Heart left ventricle (tissue), 16 donors: ENCODE data around the gene HSD17B14. TPM values are rescaled to one million over a fixed set of nuclear protein-coding genes. Genes with fewer than 3 reads are reported as not detected.

Experiments
- ATAC-seq, 4 donors: fragments of 200-7000 bp; cut with Tn5 transposase; one replicate each; pipeline ENCODE4 v1.9.1; 2020 to 2022; ENCODE audit warnings: moderate library complexity in 4 of 4, mild to moderate bottlenecking in 3 of 4, moderate number of reproducible peaks in 1 of 4
- DNase-seq, 5 donors: peaks; one replicate each; pipeline ENCODE4 v3.0.0-alpha.2; 2020
- H3K27ac ChIP-seq, 12 donors: fragments of 200-600 bp; sonication (generic) in 4 of 12; one replicate each; pipeline versions ENCODE4 v1.5.0 to v1.8.0; 2016 to 2022; ENCODE audit warnings: mild to moderate bottlenecking in 2 of 12
- H3K27me3 ChIP-seq, 9 donors: fragments of 200-600 bp; sonication (generic) in 2 of 9; one replicate each; pipeline versions ENCODE4 v1.5.1 to v1.8.0; 2016 to 2022; ENCODE audit warnings: mild to moderate bottlenecking in 3 of 9
- H3K36me3 ChIP-seq, 9 donors: fragments of 200-600 bp; sonication (generic) in 2 of 9; one replicate each; pipeline versions ENCODE4 v1.5.0 to v1.8.0; 2018 to 2022; ENCODE audit warnings: mild to moderate bottlenecking in 2 of 9
- H3K4me1 ChIP-seq, 12 donors: fragments of 200-600 bp; sonication (generic) in 4 of 12; one replicate each; pipeline versions ENCODE4 v1.5.0 to v1.8.0; 2016 to 2022; ENCODE audit warnings: mild to moderate bottlenecking in 3 of 12
- H3K4me3 ChIP-seq, 12 donors: fragments of 200-600 bp; sonication (generic) in 4 of 12; one replicate each; pipeline versions ENCODE4 v1.5.0 to v1.8.0; 2017 to 2022; ENCODE audit warnings: mild to moderate bottlenecking in 9 of 12, moderate library complexity in 4 of 12
- H3K9me3 ChIP-seq, 12 donors: fragments of 200-600 bp; sonication (generic) in 4 of 12; one replicate each; pipeline versions ENCODE4 v1.5.0 to v1.8.0; 2016 to 2022; ENCODE audit warnings: mild to moderate bottlenecking in 1 of 12
- POLR2A ChIP-seq, 2 donors: fragments of 450-650 bp; IDR thresholded peaks; one replicate each; pipeline ENCODE4 v1.6.1; 2017; ENCODE audit warnings: antibody characterized with exemption in 2 of 2, mild to moderate bottlenecking in 2 of 2, moderate library complexity in 2 of 2
- WGBS, 4 donors: extraction: QIAGEN DNeasy Blood & Tissue Kit in 2 of 4; methylation state at CpG; one replicate each; pipeline versions ENCODE4 v1.1.5 to v1.1.7; 2013 to 2018; 5-methylcytosine and 5-hydroxymethylcytosine counted together
- intact Hi-C, 10 donors: fragments of 100-400 bp; cut with DNase I; formaldehyde crosslinking; loops; one replicate each; pipeline versions ENCODE4 v1.11.1 to v1.14.2; 2022
- polyA plus RNA-seq, 2 donors: library from polyadenylated mRNA; stranded (reverse); fragments of 200-250 nt; gene quantifications; one replicate each; pipeline ENCODE4 v1.2.3, GENCODE V29; 2013
- total RNA-seq, 9 donors: library from RNA; depleted of rRNA in 2 of 9; stranded (reverse); fragments of >200 nt in 2 of 9; fragmentation: NEBNext Ultra II Directional in 3 of 9; extraction: Animal tissue kit (Norgen Biotek cat#: 25700) in 3 of 9; gene quantifications; one replicate each; pipeline versions ENCODE4 v1.1.0 to v1.2.4, GENCODE V29; 2016 to 2023
- TF ChIP-seq, protein P1 (sequence below), 12 donors: fragments of 200-600 bp; sonication (generic) in 4 of 12; IDR thresholded peaks; one replicate each; pipeline versions ENCODE4 v1.5.0 to v1.8.0; 2018 to 2022; ENCODE audit warnings: antibody characterized with exemption in 12 of 12, mild to moderate bottlenecking in 5 of 12
- donor health status: ischemic (EF 13 %, LVEDD 7.1; RV severe dilation, severe dysfunction).
- donor health status: healthy with polysubstance abuse.
- donor health status: DM: no; HTN: yes; CAD: no.
- donor health status: DM: no; HTN: no; CAD: no.
- donor health status: ischemic (EF 25% LVEDD 6.9; RV normal size, moderate dysfunction).
- donor health status: ischemic (EF 25% LVEDD 5.7; RV mildly dilated, moderate dysfunction).
- donor health status: healthy.
- donor health status: DM: yes; HTN: yes; CAD: no.
- donor health status: ischemic (EF 35%, LVEDD 5.7; RV mildly dilated, moderate dysfunction).
- donor health status: nonischemic (EF 11% LVEDD 7.7; RV severe dilation, severe dysfunction).
- donor health status: DM: yes; HTN: yes; CAD: no.
- donor health status: PGD.
- donor health status: ischemic (EF 29% LVEDD 5.4; RV normal size, mild dysfunction).
- donor health status: nonischemic (EF 23%, LVEDD 6.1; RV moderate dilation, normal function).

HSD17B14 gene
- total and polyA plus RNA-seq, 11 donors, result 1.2 to 5.4 (median 2.7) TPM; not detected in 1

DNA sequence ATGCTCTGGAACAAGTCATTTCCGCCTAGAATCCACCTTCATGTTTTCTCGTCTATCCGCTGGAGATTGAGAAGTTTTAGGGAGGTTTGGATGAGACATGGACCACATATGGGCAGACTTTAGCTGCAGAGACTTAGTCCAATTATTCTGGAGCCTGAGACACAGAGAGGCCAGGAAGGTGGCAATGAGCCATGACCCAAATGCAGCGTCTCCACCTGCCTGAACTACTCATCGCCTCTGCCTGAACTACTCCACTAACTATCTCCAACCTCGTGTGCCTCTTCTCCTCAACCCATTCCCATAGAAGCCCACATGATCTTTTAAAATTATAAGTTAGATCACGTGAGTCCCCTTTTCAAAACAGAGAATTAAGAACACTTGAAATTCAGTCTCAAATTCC is 26.5 kb upstream of the HSD17B14 start:
- no peak overlapping the region for H3K27ac ChIP-seq
- H3K36me3 ChIP-seq, result peaks cover 0 to 14% (median 0%) of the 10 kb centered on the region in 9 donors
- ATAC-seq (no peak), DNase-seq (no peak)
- H3K9me3 ChIP-seq, result no peaks in the 10 kb centered on the region
- no peaks in the 10 kb centered on the region for H3K27me3 ChIP-seq
- intact Hi-C loops, result no loop called here
- TF ChIP-seq POLR2A (IDR thresholded peaks at IDR 0.05), result no peak
- TF ChIP-seq, protein P1, sequence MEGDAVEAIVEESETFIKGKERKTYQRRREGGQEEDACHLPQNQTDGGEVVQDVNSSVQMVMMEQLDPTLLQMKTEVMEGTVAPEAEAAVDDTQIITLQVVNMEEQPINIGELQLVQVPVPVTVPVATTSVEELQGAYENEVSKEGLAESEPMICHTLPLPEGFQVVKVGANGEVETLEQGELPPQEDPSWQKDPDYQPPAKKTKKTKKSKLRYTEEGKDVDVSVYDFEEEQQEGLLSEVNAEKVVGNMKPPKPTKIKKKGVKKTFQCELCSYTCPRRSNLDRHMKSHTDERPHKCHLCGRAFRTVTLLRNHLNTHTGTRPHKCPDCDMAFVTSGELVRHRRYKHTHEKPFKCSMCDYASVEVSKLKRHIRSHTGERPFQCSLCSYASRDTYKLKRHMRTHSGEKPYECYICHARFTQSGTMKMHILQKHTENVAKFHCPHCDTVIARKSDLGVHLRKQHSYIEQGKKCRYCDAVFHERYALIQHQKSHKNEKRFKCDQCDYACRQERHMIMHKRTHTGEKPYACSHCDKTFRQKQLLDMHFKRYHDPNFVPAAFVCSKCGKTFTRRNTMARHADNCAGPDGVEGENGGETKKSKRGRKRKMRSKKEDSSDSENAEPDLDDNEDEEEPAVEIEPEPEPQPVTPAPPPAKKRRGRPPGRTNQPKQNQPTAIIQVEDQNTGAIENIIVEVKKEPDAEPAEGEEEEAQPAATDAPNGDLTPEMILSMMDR (IDR thresholded peaks at IDR 0.05), result no peak
- no peak overlapping the region for H3K4me3 ChIP-seq
- peaks cover 0 to 20% (median 6%) of the 10 kb centered on the region in 12 donors for H3K4me1 ChIP-seq
- WGBS, 4 donors, result 66 to 77% (median 72%) methylated on average over 7 of the region's 7 CpGs

DNA sequence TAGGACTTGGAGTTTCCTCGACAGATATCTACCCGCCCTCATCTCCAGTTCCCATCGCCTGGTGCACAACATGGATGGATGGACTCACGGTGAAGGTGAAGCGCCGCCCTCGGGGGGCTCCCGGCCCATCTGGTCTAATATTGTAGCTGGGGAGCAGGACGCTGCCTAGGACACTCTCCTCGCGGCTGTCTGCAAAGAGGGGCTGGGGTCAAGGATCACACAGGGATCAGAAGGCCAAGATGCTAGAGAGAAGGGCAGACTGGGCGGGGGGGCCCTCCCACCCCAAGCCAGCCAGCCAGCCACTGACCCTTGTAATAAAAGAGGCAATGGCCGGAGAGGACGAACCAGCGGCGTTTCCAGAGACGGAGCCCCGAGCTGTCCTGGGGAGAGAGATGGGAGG is 25.0 kb upstream of the HSD17B14 start:
- TF ChIP-seq, protein P1 (IDR thresholded peaks at IDR 0.05), result no peak
- no peak for TF ChIP-seq POLR2A (IDR thresholded peaks at IDR 0.05)
- no peak for ATAC-seq
- 85 to 90% (median 89%) methylated on average over 18 of the region's 18 CpGs for WGBS, 4 donors

DNA sequence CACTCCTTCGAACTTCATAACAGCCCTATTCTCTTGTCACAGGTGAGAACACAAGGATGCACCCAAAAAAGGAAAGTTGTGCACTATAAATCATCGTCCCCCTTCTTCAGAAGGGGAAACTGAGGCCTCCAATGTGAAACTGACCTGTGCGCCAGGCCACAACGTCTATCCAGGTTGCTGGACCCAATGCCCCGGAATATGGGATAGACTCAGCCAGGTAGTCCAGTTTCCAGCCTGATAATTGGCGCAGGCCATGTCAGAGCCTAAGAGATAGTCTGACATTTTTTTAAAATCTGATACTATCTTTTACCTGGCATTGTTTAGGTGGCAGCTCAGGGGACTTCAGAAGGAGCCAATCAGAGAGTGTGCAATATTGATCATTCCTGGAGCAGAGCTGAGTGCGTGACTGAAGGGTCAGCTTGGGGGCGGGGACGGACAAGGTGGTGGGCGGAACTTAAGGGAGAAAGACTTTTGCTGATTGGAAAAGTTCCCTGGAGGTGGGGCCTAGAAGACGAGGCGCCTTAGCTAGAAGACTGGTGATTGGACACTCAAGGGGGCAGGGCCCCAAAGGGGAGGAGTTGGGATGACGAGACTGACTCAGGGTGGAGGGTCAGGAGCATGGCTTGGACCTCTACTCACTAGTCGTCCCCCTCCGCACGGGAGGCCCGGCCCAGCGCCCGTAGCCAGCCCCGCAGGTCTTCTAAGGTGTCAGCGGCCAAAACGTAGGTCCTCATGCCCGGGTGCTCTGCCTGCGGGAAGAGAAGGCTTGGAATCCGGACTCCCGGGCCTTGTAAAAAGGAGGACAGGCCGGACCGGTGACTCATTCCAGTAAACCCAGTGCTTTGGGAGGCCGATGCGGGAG is 23.7 kb upstream of the HSD17B14 start:
- Histone ChIP-seq H3K9me3 (no peaks in the 10 kb centered on the region), H3K27ac (peak overlapping the region in 3 of 12 donors; percentile 13 to 37 (median 20)), H3K36me3 (peaks cover 0 to 14% (median 0%) of the 10 kb centered on the region in 9 donors), H3K27me3 (no peaks in the 10 kb centered on the region), H3K4me3 (peak overlapping the region in 7 of 12 donors; percentile 12 to 48 (median 27)), H3K4me1 (peaks cover 0 to 13% (median 0%) of the 10 kb centered on the region in 12 donors)
- DNase-seq, result peak in 3 of 5 donors; percentile 23 to 52 (median 41)
- TF ChIP-seq, protein P1 (IDR thresholded peaks at IDR 0.05), result no peak
- no peak for TF ChIP-seq POLR2A (IDR thresholded peaks at IDR 0.05)
- intact Hi-C loops, result no loop called here
- ATAC-seq, result peak in 3 of 4 donors; percentile 38 to 73 (median 68)
- 80 to 93% (median 84%) methylated on average over 30 of the region's 30 CpGs for whole genome bisulfite sequencing, 4 donors

More for the DNA sequence above, 25.0 kb upstream of the HSD17B14 start:
- peaks cover 0 to 13% (median 0%) of the 10 kb centered on the region in 12 donors for H3K4me1 ChIP-seq
- no peaks in the 10 kb centered on the region for H3K27me3 ChIP-seq
- intact Hi-C loops, result no loop called here
- no peaks in the 10 kb centered on the region for H3K9me3 ChIP-seq
- H3K36me3 ChIP-seq, result peaks cover 0 to 14% (median 0%) of the 10 kb centered on the region in 9 donors
- no peak for DNase-seq
- H3K4me3 ChIP-seq, result no peak overlapping the region
- no peak overlapping the region for H3K27ac ChIP-seq

DNA sequence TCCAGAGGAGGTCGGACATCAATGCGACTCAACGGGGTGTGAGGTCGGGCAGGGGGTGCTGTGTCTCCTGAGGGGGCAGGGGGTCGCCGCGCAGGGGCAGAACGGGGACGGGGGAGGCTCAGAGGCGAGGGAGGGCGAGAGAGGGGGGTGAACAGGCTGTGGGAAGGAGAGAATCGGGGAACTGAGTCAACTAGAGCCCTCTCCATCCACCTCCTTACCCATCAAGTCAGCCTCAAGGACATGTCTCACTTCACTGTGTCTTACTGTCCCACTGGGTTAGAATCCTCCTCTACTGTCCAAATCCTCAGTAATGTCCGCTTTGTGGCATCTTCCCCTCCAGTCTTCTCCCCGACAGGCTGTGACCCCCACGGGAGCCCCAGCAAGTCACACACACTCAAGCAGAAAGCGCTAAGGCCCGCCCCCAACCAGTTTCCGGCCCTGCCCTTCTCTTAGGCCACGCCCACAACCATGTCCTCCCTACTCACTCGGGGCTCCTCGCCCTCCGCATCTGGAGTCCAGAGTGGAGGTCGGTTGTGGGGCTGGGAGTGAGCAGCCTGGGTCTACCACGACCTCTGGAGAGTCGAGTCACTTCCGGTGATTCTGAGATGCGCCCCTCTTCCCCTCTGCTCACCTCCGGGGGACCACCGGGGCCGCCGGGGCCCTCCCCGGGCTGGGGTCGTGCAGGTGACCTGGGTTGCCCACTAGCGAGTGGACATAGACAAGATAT is 22.9 kb upstream of the HSD17B14 start:
- H3K36me3 ChIP-seq, result peaks cover 0 to 7% (median 0%) of the 10 kb centered on the region in 9 donors
- peak in 3 of 5 donors; percentile 33 to 78 (median 54) for DNase-seq
- H3K27me3 ChIP-seq, result no peaks in the 10 kb centered on the region
- peaks cover 0 to 13% (median 0%) of the 10 kb centered on the region in 12 donors for H3K4me1 ChIP-seq
- H3K4me3 ChIP-seq, result peak overlapping the region in 7 of 12 donors; percentile 12 to 48 (median 27)
- WGBS, 4 donors, result 42 to 66% (median 56%) methylated on average over 28 to 34 of the region's 34 CpGs
- intact Hi-C loops, result no loop called here
- no peaks in the 10 kb centered on the region for H3K9me3 ChIP-seq
- TF ChIP-seq, protein P1 (IDR thresholded peaks at IDR 0.05), result no peak
- TF ChIP-seq POLR2A (IDR thresholded peaks at IDR 0.05), result no peak
- peak in 3 of 4 donors; percentile 51 to 64 (median 51) for ATAC-seq
- H3K27ac ChIP-seq, result peak overlapping the region in 3 of 12 donors; percentile 13 to 37 (median 20)
